ENCODE results near the gene RFPL3. TPM values are rescaled to one million over a fixed set of nuclear protein-coding genes. Genes with fewer than 3 reads are reported as not detected.

Gene RFPL3
- total RNA-seq, 2 experiments from 2014 or later = not detected

GRCh38 chr22:32410459-32410858 is 52.8 kb downstream of the RFPL3 start:
- Mint-ChIP-seq H3K36me3 (peaks cover 31% of the 10 kb centered on the region), H3K4me1 (ENCODE audit: low read depth) (peaks cover 51% of the 10 kb centered on the region), H3K9me3 (no peaks in the 10 kb centered on the region), H3K4me3 (peak overlapping the region; percentile 94), H3K27me3 (no peaks in the 10 kb centered on the region), H3K27ac (no peak overlapping the region)
- CTCF ChIA-PET = no interaction called here
- DNase-seq = no peak
- intact Hi-C loops (cut with micrococcal nuclease) = no loop called here
- POLR2A ChIA-PET = interaction anchor here (1.2 to 1.5 kb wide), 2 partner anchors 22 to 63 kb away, joined by 3 to 5 read pairs; no protein-coding TSS in a partner anchor

Other genes starting within 250 kb of the RFPL3 start
- gene C22orf42, start 198.6 kb upstream of the RFPL3 start, total RNA-seq = not detected
- under 1 TPM; 0.52 to 0.53 TPM for gene RFPL2, start 152.8 kb upstream of the RFPL3 start, total RNA-seq
- not detected for gene SLC5A4, start 102.5 kb upstream of the RFPL3 start, total RNA-seq
- gene RTCB, start 54.4 kb downstream of the RFPL3 start, total RNA-seq = 10 to 100 TPM; 87.0 to 87.7 TPM
- gene BPIFC, start 106.6 kb downstream of the RFPL3 start, total RNA-seq = not detected
- 10 to 100 TPM; 79.5 to 83.3 TPM for gene FBXO7, start 116.9 kb downstream of the RFPL3 start, total RNA-seq